Upper lobe of left lung (tissue), 6 donors: ENCODE data around the gene TMPRSS2. TPM values are rescaled to one million over a fixed set of nuclear protein-coding genes. Genes with fewer than 3 reads are reported as not detected.
A peak's percentile ranks its signal among the peaks of the same experiment; 100 is the strongest.

Experiments used
- ATAC-seq, 2 donors: fragments of 200-7000 bp; cut with Tn5 transposase; one replicate each; pipeline ENCODE4 v1.9.1; 2022; ENCODE audit warnings: mild to moderate bottlenecking in 2 of 2, moderate library complexity in 2 of 2; ENCODE audit not compliant: low FRiP score in 2 of 2
- DNase-seq, 2 donors: peaks; one replicate each; pipeline ENCODE4 v3.0.0-alpha.2; 2019 to 2020
- H3K27ac ChIP-seq, 4 donors: fragments of 200-600 bp; sonication (generic); one replicate each; pipeline ENCODE4 v1.5.1; 2016 to 2019
- H3K27me3 ChIP-seq, 4 donors: fragments of 200-600 bp; sonication (generic); one replicate each; pipeline ENCODE4 v1.5.1; 2017 to 2019
- H3K36me3 ChIP-seq, 4 donors: fragments of 200-600 bp; sonication (generic); one replicate each; pipeline ENCODE4 v1.5.1; 2016 to 2019
- H3K4me1 ChIP-seq, 4 donors: fragments of 200-600 bp; sonication (generic); one replicate each; pipeline ENCODE4 v1.5.1; 2018 to 2019
- H3K4me3 ChIP-seq, 4 donors: fragments of 200-600 bp; sonication (generic); one replicate each; pipeline ENCODE4 v1.5.1; 2017 to 2019; ENCODE audit warnings: mild to moderate bottlenecking in 2 of 4, moderate library complexity in 1 of 4
- H3K9me3 ChIP-seq, 4 donors: fragments of 200-600 bp; sonication (generic); one replicate each; pipeline ENCODE4 v1.5.1; 2018 to 2019
- EP300 ChIP-seq, 4 donors: sonication (generic); formaldehyde crosslinking; IDR thresholded peaks; one replicate each; pipeline ENCODE4 v1.5.1; 2017; ENCODE audit warnings: antibody characterized with exemption in 4 of 4, control low read depth in 2 of 4
- POLR2A ChIP-seq, 4 donors: fragments of 450-650 bp; IDR thresholded peaks; one replicate each; pipeline ENCODE4 v1.5.1; 2016 to 2017; ENCODE audit warnings: antibody characterized with exemption in 4 of 4, mild to moderate bottlenecking in 2 of 4
- POLR2AphosphoS5 ChIP-seq, 2 donors: sonication (generic); formaldehyde crosslinking; IDR thresholded peaks; one replicate each; pipeline ENCODE4 v1.5.1; 2017; ENCODE audit warnings: antibody characterized with exemption in 2 of 2
- WGBS, 2 donors: methylation state at CpG; one replicate each; pipeline ENCODE4 v1.1.5; 2017 to 2018; 5-methylcytosine and 5-hydroxymethylcytosine counted together
- total RNA-seq, 6 donors: library from RNA; depleted of rRNA in 4 of 6; stranded (reverse); fragments of >200 nt in 4 of 6; gene quantifications; one replicate each; pipeline versions ENCODE4 v1.1.0 to v1.2.1, GENCODE V29; 2016 to 2021
- TF ChIP-seq, protein P1 (sequence below), 6 experiments: fragments of 450-650 bp in 4 of 6; fragments of 200-600 bp in 2 of 6; sonication (generic) in 2 of 6; IDR thresholded peaks; one replicate each; pipeline ENCODE4 v1.5.1; 2016 to 2019; ENCODE audit warnings: antibody characterized with exemption in 6 of 6
- donor health status: DM: no; HTN: no; CAD: no; lungs with moderate emphysema.
- donor health status: DM: no; HTN: yes; CAD: no; lungs with severe emphysema.

TMPRSS2 gene
- total RNA-seq, 6 donors from 2014 or later, result 65.3 to 195 (median 98.5) TPM

- ATAC-seq (no peak), DNase-seq (no peak)
- Histone ChIP-seq H3K4me1 (peaks cover 0 to 14% (median 5%) of the 10 kb centered on the region in 4 donors), H3K9me3 (no peaks in the 10 kb centered on the region), H3K36me3 (peaks cover 0 to 21% (median 6%) of the 10 kb centered on the region in 4 donors), H3K27ac (no peak overlapping the region), H3K4me3 (no peak overlapping the region), H3K27me3 (no peaks in the 10 kb centered on the region)
- no peak for TF ChIP-seq EP300 (IDR thresholded peaks at IDR 0.05)
- TF ChIP-seq, protein P1, sequence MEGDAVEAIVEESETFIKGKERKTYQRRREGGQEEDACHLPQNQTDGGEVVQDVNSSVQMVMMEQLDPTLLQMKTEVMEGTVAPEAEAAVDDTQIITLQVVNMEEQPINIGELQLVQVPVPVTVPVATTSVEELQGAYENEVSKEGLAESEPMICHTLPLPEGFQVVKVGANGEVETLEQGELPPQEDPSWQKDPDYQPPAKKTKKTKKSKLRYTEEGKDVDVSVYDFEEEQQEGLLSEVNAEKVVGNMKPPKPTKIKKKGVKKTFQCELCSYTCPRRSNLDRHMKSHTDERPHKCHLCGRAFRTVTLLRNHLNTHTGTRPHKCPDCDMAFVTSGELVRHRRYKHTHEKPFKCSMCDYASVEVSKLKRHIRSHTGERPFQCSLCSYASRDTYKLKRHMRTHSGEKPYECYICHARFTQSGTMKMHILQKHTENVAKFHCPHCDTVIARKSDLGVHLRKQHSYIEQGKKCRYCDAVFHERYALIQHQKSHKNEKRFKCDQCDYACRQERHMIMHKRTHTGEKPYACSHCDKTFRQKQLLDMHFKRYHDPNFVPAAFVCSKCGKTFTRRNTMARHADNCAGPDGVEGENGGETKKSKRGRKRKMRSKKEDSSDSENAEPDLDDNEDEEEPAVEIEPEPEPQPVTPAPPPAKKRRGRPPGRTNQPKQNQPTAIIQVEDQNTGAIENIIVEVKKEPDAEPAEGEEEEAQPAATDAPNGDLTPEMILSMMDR (IDR thresholded peaks at IDR 0.05), result no peak
- 85 to 89% methylated on average over 3 to 4 of the region's 4 CpGs for WGBS, 2 donors
These were observed 42.7 kb downstream of the TMPRSS2 start for GRCh38 chr21:41465176-41465781.

GRCh38 chr21:41460578-41461527, 47.1 kb downstream of the TMPRSS2 start:
- Histone ChIP-seq H3K27ac (no peak overlapping the region), H3K4me1 (peaks cover 0 to 3% (median 1%) of the 10 kb centered on the region in 4 donors), H3K27me3 (no peaks in the 10 kb centered on the region), H3K4me3 (no peak overlapping the region), H3K9me3 (no peaks in the 10 kb centered on the region), H3K36me3 (peaks cover 7 to 54% (median 25%) of the 10 kb centered on the region in 4 donors)
- ATAC-seq, result peak; percentile 92 to 93
- 32 to 39% methylated on average over 13 to 16 of the region's 17 CpGs for WGBS, 2 donors
- peak; percentile 44 to 86 for DNase-seq
- TF ChIP-seq POLR2AphosphoS5 (IDR thresholded peaks at IDR 0.05), result no peak
- TF ChIP-seq, protein P1 (IDR thresholded peaks at IDR 0.05), result peak; percentile 72 to 86 (median 79)
- no peak for TF ChIP-seq EP300 (IDR thresholded peaks at IDR 0.05)

DNA sequence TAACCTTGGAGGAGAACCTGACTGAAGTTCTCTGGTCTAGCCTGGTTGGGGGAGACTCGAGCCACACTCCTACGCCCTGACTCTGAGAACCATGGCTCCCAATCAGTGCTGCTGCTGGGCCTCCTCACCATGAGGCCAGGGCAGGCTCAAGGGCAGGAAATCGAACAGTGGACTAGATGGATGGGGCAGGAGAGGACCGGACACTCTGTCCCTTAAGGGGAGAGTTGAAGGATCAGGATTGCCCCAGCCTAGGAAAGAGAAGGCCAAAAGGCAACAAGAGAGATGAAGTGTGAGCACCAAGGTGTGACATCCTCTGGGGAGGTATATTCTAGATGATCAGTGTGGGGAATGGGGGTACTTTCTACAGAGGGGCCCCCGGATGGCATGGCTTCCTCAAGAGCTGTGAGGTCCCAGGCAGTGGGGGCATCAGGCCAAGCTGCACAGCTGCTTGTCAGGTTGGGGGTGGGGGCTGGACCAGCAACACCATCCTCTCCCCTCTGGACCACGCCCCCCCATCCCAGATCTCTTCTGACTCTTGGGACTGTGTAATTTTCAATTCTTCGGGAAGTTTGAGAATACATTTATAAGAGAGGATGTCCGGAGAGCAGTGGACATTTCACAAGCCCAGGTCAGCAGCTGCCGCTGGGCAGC, 47.9 kb downstream of the TMPRSS2 start:
- ATAC-seq, result peak; percentile 2 to 15
- no peak for DNase-seq
- H3K9me3 ChIP-seq, result no peaks in the 10 kb centered on the region
- TF ChIP-seq, protein P1 (IDR thresholded peaks at IDR 0.05), result no peak
- TF ChIP-seq POLR2AphosphoS5 (IDR thresholded peaks at IDR 0.05), result no peak
- TF ChIP-seq EP300 (IDR thresholded peaks at IDR 0.05), result no peak
- TF ChIP-seq POLR2A (IDR thresholded peaks at IDR 0.05), result no peak
- no peaks in the 10 kb centered on the region for H3K27me3 ChIP-seq
- peaks cover 7 to 55% (median 32%) of the 10 kb centered on the region in 4 donors for H3K36me3 ChIP-seq
- peaks cover 0 to 3% (median 1%) of the 10 kb centered on the region in 4 donors for H3K4me1 ChIP-seq
- 82 to 85% methylated on average over 6 to 9 of the region's 9 CpGs for WGBS, 2 donors
- H3K27ac ChIP-seq, result no peak overlapping the region
- H3K4me3 ChIP-seq, result no peak overlapping the region

DNA sequence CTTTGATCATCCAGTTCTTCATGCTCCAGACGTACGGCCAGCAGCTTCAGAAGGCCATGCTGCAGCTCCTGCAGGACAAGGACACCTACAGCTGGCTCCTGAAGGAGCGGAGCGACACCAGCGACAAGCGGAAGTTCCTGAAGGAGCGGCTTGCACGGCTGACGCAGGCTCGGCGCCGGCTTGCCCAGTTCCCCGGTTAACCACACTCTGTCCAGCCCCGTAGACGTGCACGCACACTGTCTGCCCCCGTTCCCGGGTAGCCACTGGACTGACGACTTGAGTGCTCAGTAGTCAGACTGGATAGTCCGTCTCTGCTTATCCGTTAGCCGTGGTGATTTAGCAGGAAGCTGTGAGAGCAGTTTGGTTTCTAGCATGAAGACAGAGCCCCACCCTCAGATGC, 49.4 kb downstream of the TMPRSS2 start:
- TF ChIP-seq EP300 (IDR thresholded peaks at IDR 0.05), result no peak
- TF ChIP-seq, protein P1 (IDR thresholded peaks at IDR 0.05), result no peak
- Histone ChIP-seq H3K27ac (no peak overlapping the region), H3K36me3 (peaks cover 11 to 59% (median 41%) of the 10 kb centered on the region in 4 donors), H3K4me3 (no peak overlapping the region), H3K27me3 (no peaks in the 10 kb centered on the region), H3K4me1 (peaks cover 0 to 3% (median 1%) of the 10 kb centered on the region in 4 donors), H3K9me3 (no peaks in the 10 kb centered on the region)
- DNase-seq (peak in 1 of 2 donors; percentile 77), ATAC-seq (no peak)
- WGBS, 2 donors, result 89 to 93% methylated on average over 15 to 22 of the region's 22 CpGs
